GM19452 (cell line): ENCODE results near the gene FAM43A.

Source experiments
- ATAC-seq: cut with Tn5 transposase; IDR thresholded peaks from one replicate; pipeline ENCODE4 v1.9.1; 2021; ENCODE audit not compliant: unreplicated experiment

FAM43A gene

GRCh38 chr3:194705227-194705626 is 19.5 kb downstream of the FAM43A start:
- ATAC-seq = no peak

GRCh38 chr3:194705761-194706160 is 20.1 kb downstream of the FAM43A start:
- ATAC-seq = no peak

- ATAC-seq = no peak
Measured at GRCh38 chr3:194707147-194707540, 21.5 kb downstream of the FAM43A start.

DNA sequence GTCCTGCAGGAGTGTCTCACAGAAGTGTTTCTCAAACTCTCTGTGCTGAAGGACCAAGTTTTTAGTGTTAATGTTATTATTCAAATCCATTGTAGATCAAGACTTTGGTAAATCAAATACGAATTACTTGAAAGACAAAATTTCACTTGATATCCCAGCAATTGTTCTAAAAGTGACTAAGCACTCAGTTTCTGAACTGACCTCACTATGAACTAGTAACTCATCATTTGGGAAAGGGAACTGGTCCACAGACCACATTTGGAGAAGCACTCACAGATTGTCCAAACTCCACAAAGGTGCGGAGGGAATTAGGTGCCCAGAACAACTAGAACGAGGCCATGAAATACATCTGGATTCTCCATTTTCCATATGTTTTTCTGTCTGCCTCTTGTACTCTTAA is 25.6 kb downstream of the FAM43A start:
- ATAC-seq = no peak

GRCh38 chr3:194711913-194712312 is 26.2 kb downstream of the FAM43A start:
- no peak for ATAC-seq

DNA sequence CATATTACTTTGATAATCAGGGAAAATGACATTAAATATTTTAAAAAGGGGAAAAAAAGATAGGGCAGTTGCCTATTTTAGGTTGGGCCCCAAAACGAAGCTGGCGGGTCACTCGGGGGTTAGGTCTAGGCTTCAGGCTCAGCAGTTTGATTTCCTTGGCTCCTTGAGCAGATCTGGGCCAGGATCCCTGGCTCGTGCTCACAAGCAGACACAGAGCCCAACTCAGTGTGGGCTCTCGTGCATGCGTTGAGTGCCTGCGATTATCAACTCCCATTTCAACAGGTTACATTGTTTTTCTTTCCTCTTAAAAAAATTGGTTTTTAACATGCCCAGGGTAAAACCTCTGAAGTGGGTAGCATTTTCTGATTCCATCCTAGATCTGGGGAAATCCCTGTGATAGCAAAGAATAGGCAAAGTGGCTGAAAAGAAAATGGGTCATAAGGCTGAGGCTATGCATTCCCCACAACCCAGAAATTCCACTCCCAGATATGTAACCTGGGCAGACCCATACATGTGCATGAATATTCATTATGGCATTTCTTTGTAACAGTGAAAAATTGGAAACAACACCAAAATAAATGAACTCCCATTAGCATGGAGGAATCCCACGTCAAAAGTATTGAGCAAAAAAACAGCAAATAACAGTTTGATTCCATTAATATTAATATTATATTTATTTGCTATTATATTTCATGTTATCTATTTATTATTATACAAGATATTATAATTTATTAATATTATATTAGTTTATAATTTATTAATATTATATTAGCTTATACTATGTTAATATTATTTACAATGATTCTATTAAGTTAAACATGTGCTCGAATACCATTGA is 27.8 kb downstream of the FAM43A start:
- ATAC-seq = no peak

- no peak for ATAC-seq
Measured at GRCh38 chr3:194714137-194714455, 28.4 kb downstream of the FAM43A start.

GRCh38 chr3:194714564-194714963 is 28.9 kb downstream of the FAM43A start:
- ATAC-seq = no peak

DNA sequence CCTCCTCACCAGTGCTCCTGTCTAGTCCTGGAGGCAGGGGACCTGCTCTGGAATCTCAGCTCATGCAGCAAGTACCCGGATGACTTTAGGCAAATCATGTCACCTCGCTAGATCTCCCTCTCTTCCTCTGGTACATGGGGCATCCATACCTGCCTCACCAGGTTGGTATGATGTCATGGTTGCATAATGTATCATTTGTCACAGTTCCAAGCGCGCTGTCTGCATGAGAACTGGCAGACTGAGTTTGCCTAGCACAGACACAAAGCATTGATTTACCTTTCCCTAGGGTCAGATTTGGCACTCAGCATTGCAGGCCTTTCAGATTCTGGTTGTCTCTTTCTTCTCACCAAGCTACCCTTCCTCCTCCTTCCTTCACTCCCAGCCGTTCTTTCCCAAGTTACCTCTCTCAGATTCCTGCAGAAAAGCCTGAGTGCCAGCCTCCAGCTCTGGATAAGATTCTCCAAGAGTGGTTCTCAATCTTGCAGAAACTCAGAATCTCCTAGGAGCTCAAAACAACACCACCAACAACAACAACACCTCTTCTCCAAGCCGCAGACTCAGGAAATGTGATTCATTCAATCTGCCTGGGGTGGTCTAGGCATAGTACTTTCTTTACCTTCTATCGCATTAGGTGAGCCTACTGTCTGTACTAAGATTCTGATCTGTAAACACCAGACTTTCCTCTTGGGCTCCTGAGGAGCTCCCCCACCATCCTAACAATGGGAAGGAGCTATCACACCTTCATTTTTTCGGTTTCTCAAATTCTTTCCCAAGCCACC is 29.5 kb downstream of the FAM43A start:
- no peak for ATAC-seq

- ATAC-seq = no peak
Measured at GRCh38 chr3:194718079-194718478, 32.4 kb downstream of the FAM43A start.

DNA sequence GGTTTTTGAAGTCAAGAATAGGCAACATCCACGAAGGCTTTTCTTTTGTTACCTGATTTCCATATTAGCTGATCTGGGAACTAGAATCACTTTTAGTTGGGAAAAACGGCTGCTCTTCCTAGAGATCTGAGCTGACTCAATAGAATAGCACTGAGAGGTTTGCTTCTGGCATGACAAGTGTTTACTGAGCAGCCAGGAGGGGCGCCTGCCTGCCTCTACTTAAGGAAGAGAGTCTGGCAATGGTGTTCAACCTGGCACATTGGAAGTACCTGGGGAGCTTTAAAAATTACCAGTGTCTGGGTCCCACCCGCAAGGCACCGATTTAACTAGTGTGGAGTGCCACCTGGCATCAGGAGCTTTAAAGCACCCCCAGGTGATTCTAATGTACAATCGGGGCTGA is 34.4 kb downstream of the FAM43A start:
- ATAC-seq = no peak

DNA sequence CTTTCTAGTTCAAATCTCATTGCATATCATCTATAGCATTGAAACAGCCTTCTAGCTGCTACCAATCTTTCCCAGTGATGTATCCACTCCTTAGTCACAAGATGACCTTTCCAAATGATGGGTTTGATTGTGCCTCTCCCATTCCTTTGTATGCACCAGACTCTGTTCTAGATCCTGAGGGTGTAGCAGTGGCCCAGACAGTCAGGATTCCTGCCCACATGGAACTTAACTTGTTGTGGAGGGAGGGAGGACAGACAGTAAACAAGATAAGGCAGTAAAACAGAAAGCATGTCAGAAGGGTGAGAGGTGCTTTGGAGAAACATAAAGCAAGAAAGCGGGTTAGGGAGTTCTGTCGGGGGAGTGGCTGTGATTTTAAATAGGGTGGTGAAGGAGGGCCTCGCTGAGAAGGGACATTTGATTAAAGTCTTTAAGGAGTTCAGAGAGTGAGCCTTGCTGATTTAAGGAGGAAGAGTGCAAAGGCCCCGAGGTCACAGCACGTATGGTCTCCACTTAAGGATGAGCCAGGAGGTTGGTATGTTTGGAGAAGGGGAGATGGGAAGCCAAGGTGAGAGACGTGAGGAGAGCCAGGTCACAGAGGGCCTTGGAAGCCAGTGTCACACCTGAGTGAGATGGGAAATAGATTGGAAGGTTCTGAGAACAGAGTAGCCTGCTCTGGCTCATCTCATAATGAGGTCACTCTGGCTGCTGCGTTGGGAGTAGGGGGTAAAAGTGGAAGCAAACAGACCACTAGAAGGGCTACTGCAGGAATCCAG is 38.3 kb downstream of the FAM43A start:
- no peak for ATAC-seq

- no peak for ATAC-seq
Measured at GRCh38 chr3:194725346-194725745, 39.7 kb downstream of the FAM43A start.

GRCh38 chr3:194727435-194728128 is 41.9 kb downstream of the FAM43A start:
- ATAC-seq = no peak

DNA sequence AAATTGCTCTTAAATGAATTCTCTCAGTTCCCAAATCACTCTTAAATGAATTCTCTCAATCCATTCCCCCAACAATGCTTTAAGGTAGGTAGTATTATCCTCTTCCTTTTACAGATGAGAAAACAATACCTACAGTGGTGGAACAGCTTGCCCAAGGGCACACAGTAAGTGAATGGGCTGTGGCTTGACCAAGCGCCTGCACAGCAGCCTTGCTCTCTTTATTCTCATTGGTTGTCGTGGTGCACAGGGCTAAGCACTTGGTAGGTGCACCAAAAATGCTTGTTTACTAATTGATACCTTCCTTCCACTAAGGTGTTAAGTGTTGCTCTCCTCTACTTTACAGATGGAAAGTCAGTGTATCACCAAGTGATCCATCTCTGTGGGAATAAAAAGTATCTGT is 43.3 kb downstream of the FAM43A start:
- ATAC-seq = no peak

- ATAC-seq = no peak
Measured at GRCh38 chr3:194730365-194730764, 44.7 kb downstream of the FAM43A start.

GRCh38 chr3:194731506-194732073 is 45.9 kb downstream of the FAM43A start:
- no peak for ATAC-seq

DNA sequence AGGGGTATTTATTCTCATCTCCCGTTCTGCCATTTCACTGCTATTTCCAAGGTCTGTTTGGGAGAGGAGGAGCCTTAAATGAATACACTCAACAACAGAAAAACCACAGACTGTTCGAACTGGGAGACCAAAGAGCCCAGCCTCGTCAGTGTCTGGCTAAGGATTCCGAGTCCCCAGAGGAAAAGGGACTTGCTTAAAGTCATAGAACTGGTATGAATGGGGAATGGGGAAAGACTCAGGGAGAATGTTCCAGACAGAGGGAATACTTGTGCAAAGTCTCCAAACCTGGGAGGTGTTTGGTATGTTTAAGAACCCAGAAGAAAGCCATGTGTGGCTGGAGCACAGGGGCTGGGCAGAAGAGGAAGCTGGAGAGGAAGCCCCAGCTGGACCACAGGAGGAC is 46.9 kb downstream of the FAM43A start:
- no peak for ATAC-seq

GRCh38 chr3:194736277-194736895 is 50.7 kb downstream of the FAM43A start:
- no peak for ATAC-seq

- no peak for ATAC-seq
Measured at GRCh38 chr3:194736896-194737600, 51.4 kb downstream of the FAM43A start.
